GM12892 (cell line): ENCODE measurements around the gene ANKRD7.

Experiments used
- DNase-seq: peaks from one replicate; pipeline ENCODE4 v3.0.0; 2011; ENCODE audit not compliant: insufficient read length
- FAIRE-seq: peaks from 2 replicates; lab custom pipeline; 2011; peaks lifted over from hg19 to GRCh38; lab: Jason Lieb, UNC
- POLR2A ChIP-seq: IDR thresholded peaks from 2 replicates; pipeline ENCODE4 v1.6.1; 2011; ENCODE audit warnings: low read depth, low read length, control low read depth
- POLR2AphosphoS5 ChIP-seq: IDR thresholded peaks from 2 replicates; pipeline ENCODE4 v1.6.1; 2011; ENCODE audit warnings: low read depth, low read length, control low read depth
- TAF1 ChIP-seq: IDR thresholded peaks from 2 replicates; pipeline ENCODE4 v1.6.1; 2011; ENCODE audit warnings: low read depth, mild to moderate bottlenecking, control low read depth, low read length, borderline replicate concordance

Gene ANKRD7

DNA sequence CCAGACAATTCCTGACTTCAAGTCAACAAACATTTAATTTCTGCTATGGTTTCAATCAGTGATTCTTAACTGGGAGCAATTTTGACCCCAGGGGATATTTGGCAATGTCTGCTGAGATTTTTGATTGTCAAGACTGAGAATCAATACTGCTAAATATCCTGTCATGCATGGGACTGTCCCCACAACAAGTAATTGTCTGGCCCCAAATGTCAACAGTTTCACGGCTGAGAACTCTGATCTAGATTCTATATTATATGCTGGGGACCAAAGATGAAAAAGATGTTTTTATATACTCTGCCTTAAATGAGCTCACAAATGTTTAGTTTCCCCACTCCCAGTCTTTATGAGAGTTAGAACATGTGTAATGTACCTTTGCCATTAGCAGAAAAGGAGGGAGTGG, 19.2 kb downstream of the ANKRD7 start:
- TF ChIP-seq POLR2AphosphoS5 (no peak), TAF1 (no peak), POLR2A (no peak)
- DNase-seq (no peak), FAIRE-seq (no peak)

DNA sequence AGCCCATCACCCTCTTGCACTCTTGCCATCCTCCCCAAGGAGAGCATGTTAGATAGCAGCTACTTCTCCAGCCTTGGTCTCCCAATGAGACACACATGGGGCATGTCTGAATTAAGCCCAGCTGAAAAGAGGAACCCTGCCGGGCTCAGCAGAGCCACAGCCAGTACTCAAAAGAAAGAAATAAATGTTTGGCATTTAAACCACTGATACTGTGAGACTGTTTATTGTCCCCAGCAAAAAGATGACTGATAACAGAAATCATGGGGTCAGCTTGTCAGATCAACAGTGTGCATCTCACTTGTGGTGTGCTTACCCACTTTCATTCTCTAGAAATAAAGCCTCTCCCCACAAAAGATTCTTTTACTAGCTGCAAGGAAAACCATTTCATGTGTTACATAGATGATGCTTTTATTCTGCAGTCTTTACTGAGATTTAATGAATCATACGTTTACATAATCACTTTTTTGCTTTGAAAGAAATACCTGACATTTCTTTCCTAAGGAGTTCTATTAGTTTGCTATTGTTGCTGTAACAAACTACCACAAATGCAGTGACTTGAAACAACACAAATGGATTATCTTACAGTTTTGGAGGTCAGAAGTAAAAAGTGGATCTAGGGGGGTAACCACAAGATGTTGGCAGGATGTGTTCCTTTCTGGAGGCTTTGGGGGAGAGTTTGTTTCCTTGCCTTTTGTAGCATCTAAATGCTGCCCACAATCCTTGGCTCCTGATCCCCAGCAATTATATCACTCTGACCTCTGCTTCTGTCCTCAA, 20.9 kb downstream of the ANKRD7 start:
- FAIRE-seq (no peak), DNase-seq (no peak)
- TF ChIP-seq POLR2A (no peak), TAF1 (no peak), POLR2AphosphoS5 (no peak)

DNA sequence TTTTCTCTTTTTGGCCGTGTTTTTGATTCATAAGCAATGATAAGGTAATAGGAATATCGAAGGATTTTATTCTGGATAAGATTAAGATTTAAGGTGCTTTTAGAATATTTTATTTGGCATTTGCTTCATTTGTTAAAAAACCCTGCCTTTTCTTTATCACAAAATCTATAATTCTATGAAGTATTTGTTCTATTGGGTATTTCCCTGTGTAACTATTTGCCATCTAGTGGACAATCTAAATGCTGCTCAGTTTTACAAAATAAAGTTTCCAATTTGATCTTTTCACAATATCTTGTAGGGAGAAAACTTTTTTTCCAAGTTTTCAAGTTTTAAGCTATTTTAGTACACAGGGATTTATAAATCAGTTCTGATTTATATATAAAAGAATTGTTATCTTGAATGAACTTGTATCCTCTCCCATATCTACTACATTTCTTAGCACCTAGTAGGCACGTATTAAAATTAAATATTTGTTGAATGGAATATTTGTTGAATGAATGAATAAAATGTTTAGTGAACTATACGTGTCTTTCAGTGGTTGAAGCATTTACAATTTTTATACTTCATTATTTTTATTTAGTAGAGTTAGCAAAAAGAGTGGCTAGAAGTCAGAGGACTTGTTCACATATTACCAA, 26.5 kb downstream of the ANKRD7 start:
- FAIRE-seq (no peak), DNase-seq (no peak)
- TF ChIP-seq POLR2AphosphoS5 (no peak), POLR2A (no peak), TAF1 (no peak)

DNA sequence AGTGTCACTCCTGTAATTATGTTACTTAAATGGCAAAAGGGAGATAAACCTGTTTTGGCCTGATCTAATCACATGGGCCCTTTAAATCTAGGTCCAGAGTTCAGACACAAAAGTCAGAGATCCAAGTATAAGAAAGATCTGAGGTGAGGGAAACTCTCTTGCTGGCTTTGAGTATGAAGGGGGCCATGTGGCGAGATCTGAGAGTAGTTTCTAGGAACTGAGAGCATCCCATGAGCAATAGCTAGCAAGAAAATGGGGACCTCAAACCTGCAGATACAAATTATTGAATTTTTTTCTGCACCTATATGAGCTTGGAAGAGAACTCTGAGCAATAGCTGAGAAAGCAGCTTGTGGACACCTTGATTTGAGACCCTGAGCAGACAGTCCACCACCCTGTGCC, 27.6 kb downstream of the ANKRD7 start:
- FAIRE-seq (no peak), DNase-seq (no peak)
- no peak for TF ChIP-seq POLR2AphosphoS5
- TF ChIP-seq POLR2A: no peak
- no peak for TF ChIP-seq TAF1

DNA sequence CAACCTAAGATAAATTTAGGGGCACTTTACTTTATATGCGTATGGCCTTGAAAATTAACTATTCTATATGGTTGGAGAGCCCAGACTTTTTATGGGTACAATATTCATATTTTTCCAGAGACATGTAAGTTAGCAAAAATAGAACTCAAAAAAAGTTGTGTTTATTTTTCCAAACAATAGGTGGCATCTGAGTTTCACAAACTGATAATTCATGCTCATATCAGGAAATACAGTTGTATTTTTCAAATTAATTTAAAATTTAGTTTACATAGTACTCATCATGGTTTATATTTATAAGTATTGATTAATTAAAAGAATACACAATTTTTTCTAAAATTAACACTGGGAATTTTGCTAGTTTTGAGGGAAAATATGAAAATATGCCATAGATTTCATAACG, 34.6 kb downstream of the ANKRD7 start:
- DNase-seq (no peak), FAIRE-seq (no peak)
- TF ChIP-seq TAF1: no peak
- no peak for TF ChIP-seq POLR2A
- TF ChIP-seq POLR2AphosphoS5: no peak

DNA sequence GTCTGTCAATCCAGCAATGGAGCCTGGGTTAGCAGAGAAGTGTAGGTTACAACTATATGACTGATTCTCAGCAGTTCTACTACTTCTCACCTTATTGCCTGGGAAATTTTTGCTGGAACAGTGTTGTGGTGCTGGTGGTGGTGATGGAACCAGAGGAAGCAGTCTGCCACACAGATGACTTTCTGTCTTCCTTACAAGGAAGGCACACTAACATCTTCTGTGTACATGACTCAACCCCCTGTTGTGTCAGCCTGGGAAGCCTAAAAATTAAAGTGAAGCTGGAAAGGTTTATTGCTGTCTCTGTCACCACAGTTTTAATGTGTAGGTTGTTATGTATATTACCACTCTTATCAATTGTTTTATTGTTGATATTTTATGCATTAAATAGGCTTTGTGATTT, 40.3 kb downstream of the ANKRD7 start:
- DNase-seq (no peak), FAIRE-seq (peak; percentile 5)
- no peak for TF ChIP-seq POLR2A
- no peak for TF ChIP-seq TAF1
- no peak for TF ChIP-seq POLR2AphosphoS5

DNA sequence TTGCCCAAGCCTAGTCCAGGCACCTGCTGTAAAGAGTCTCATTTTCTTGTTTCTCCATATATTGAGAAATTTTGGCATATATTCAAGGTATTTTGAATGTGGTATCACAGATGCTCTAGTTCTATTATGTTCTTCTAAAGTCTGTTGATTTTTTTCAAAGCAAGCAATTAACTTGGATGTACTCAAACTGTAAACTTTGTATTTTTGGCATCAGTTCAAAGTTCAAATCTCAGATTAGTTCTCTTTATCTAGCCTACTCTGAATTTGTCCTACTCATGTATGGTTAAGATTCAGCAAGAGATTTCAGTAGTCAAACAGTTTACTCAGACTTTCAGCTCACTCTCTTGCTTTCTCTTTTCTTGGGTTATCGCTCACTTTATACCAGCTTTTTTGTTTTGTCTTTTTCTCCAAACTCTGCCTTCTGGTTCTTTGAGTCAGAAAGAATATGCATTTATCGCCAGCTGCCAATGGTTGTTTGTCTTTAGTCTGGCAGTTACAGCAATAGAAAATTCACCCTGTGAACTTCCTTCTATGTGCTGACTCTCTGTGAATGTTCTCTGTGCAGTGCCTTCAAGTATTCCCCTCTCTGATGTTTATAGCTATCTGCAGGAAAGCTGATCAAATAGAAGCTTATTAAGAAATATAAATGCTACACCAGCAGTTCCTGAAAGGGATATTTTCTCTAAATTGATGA, 56.0 kb downstream of the ANKRD7 start:
- FAIRE-seq (no peak), DNase-seq (no peak)
- no peak for TF ChIP-seq POLR2A
- TF ChIP-seq TAF1: no peak
- no peak for TF ChIP-seq POLR2AphosphoS5

DNA sequence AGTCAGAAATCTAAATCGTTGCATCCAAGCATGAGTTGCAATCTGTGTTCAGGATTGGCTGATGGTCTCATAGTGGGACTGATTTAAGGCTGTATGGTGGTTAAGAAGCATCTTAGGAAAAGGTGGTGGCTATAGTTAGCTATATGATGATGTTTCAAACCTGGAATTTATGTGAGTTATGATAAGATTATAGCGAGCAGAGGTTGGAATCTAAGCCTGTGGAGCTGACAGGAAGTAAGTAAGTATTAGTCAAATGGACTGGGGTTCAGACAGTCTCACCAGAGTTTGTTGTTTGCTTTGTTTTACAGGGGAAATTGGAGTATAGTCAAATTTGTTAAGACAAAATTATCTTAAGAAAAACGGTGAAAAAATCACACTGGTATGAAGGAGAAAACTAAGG, 56.7 kb downstream of the ANKRD7 start:
- DNase-seq: no peak
- no peak for TF ChIP-seq TAF1
- no peak for TF ChIP-seq POLR2A
- TF ChIP-seq POLR2AphosphoS5: no peak
- FAIRE-seq: no peak

DNA sequence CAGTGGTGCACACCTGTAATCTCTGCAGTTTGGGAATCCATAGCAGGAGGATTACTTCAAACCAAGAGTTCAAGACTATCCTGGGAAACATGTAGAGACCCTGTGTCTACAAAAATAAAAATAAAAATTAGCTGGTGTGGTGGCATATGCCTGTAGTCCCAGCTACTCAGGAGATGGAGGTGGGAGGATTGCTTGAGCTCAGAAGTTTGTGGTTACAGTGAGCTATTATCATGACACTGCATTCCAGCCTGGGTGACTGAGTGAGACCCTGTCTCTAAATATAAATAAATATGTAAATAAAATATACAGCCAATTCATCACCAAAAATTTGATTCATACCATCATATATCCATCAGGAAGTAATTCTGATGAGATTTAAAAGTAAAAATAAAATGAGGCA, 60.9 kb downstream of the ANKRD7 start:
- FAIRE-seq (no peak), DNase-seq (no peak)
- no peak for TF ChIP-seq POLR2A
- no peak for TF ChIP-seq POLR2AphosphoS5
- TF ChIP-seq TAF1: no peak

DNA sequence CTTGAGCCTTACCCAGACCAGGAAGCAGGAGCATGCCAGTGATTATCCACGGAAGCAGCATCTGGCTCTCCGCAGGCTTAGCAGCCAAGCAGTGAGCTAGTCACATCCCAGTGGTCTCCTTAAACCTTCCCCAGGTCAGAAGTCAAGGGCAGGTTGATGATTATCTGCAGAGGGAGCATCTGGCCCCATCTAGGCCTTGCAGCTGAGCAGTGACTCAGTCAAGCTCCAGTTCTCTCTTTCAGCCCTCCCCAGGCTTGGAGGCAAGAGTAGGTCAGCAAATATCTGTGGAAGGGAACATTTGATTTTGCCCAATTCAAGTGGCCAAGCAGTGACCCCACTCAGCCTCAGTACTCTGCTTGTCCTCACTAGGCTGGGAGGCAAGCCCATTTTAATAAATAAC, 61.6 kb downstream of the ANKRD7 start:
- TF ChIP-seq TAF1 (no peak), POLR2A (no peak), POLR2AphosphoS5 (no peak)
- FAIRE-seq (no peak), DNase-seq (no peak)

DNA sequence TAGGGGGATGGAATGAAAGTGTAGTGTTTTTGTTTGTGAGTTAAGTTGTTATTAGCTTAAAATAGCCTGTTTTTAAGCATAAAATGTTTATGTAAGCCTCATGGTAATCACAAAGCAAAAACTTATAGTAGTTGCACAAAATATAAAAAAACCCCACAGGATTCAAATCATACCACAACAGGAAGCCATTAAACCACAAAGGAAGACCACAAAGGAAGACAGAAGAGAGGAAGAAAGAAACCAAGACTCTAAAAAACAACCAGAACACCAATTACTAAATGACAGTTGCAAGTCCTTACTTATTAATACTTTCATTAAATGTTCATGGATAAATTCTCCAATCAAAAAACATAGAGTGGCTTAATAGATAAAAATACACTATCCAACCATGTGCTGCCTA, 63.6 kb downstream of the ANKRD7 start:
- DNase-seq (no peak), FAIRE-seq (peak; percentile 72)
- TF ChIP-seq TAF1 (no peak), POLR2AphosphoS5 (no peak), POLR2A (no peak)
